Keratinocyte (primary cell): ENCODE measurements around the gene SMOC1.

Experiments
- CTCF ChIP-seq, 3 experiments: IDR thresholded peaks in 1 of 3; conservative IDR thresholded peaks in 1 of 3; optimal IDR thresholded peaks in 1 of 3; 2 replicates in 2 of 3; 3 replicates in 1 of 3; pipeline versions ENCODE3 to v1.5.1; 2011; ENCODE audit warnings: low read length in 3 of 3, mild to moderate bottlenecking in 3 of 3, moderate library complexity in 2 of 3, control low read depth in 1 of 3, inconsistent platforms in 1 of 3; ENCODE audit not compliant: insufficient read depth in 2 of 3; ENCODE audit errors: extremely low read depth in 1 of 3
- EZH2 ChIP-seq: IDR thresholded peaks from one replicate; pipeline ENCODE4 v1.6.1; 2012; ENCODE audit warnings: inconsistent platforms, mild to moderate bottlenecking, low read length, moderate library complexity

- TF ChIP-seq CTCF (optimal IDR thresholded peaks at IDR 0.05 in 1 of 3, IDR thresholded peaks at IDR 0.05 in 1 of 3, conservative IDR thresholded peaks at IDR 0.05 in 1 of 3; ENCODE audit: extremely low read depth in 1 of 3, insufficient read depth in 2 of 3, low read length in 3 of 3) (no peak), EZH2 (no peak)
Observed at GRCh38 chr14:70021548-70022220, 142.5 kb downstream of the SMOC1 start.
